Measurements from ENCODE around the gene ZRSR2.

The ZRSR2 gene

DNA sequence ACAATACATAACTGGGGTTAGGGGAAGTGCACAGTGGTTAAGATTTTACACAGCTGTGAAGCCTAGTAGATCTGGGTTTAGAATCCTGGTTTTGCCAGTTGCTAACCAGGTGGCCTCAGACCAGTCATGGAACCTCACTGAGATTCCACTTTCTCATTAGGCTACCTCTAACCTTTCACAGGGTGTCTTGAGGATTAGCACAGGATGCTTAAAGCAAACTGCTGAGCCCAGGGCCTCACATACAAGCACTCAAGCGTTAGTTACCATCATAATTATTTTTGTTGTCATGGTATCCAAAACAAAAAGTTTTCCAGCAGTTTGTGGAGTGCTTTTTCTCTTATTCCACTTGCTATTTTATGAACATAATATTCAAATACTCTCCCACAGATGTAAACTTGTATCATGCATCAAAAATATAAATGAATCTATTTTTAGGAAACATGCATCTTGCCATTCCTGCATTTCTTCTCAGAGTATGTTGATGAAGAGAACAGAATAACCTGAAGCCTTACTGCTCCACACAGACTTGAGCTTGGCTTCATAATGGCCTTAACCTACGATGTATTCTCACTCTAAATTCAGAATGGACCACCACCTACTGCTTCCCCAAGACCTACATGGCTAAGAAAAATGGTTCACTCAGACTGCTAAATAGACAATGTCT lies 51.7 kb downstream of the ZRSR2 start:
- TF ChIP-seq EP300 (IDR thresholded peaks at IDR 0.05; ENCODE audit: borderline replicate concordance) (no peak), ZBTB7A (IDR thresholded peaks at IDR 0.05; ENCODE audit: low read depth) (no peak), TEAD4 (IDR thresholded peaks at IDR 0.05) (no peak), NFIC (IDR thresholded peaks at IDR 0.05) (no peak), TCF12 (IDR thresholded peaks at IDR 0.05; ENCODE audit: low read depth) (no peak), RAD21 (IDR thresholded peaks at IDR 0.05; ENCODE audit: low read depth) (no peak)
- TF ChIP-seq, protein P1, sequence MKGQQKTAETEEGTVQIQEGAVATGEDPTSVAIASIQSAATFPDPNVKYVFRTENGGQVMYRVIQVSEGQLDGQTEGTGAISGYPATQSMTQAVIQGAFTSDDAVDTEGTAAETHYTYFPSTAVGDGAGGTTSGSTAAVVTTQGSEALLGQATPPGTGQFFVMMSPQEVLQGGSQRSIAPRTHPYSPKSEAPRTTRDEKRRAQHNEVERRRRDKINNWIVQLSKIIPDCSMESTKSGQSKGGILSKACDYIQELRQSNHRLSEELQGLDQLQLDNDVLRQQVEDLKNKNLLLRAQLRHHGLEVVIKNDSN (IDR thresholded peaks at IDR 0.05) = no peak
- TF ChIP-seq, protein P2, sequence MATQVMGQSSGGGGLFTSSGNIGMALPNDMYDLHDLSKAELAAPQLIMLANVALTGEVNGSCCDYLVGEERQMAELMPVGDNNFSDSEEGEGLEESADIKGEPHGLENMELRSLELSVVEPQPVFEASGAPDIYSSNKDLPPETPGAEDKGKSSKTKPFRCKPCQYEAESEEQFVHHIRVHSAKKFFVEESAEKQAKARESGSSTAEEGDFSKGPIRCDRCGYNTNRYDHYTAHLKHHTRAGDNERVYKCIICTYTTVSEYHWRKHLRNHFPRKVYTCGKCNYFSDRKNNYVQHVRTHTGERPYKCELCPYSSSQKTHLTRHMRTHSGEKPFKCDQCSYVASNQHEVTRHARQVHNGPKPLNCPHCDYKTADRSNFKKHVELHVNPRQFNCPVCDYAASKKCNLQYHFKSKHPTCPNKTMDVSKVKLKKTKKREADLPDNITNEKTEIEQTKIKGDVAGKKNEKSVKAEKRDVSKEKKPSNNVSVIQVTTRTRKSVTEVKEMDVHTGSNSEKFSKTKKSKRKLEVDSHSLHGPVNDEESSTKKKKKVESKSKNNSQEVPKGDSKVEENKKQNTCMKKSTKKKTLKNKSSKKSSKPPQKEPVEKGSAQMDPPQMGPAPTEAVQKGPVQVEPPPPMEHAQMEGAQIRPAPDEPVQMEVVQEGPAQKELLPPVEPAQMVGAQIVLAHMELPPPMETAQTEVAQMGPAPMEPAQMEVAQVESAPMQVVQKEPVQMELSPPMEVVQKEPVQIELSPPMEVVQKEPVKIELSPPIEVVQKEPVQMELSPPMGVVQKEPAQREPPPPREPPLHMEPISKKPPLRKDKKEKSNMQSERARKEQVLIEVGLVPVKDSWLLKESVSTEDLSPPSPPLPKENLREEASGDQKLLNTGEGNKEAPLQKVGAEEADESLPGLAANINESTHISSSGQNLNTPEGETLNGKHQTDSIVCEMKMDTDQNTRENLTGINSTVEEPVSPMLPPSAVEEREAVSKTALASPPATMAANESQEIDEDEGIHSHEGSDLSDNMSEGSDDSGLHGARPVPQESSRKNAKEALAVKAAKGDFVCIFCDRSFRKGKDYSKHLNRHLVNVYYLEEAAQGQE (IDR thresholded peaks at IDR 0.05; ENCODE audit: low read depth) = no peak
- TF ChIP-seq, protein P3, sequence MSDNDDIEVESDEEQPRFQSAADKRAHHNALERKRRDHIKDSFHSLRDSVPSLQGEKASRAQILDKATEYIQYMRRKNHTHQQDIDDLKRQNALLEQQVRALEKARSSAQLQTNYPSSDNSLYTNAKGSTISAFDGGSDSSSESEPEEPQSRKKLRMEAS (IDR thresholded peaks at IDR 0.05) = no peak

DNA sequence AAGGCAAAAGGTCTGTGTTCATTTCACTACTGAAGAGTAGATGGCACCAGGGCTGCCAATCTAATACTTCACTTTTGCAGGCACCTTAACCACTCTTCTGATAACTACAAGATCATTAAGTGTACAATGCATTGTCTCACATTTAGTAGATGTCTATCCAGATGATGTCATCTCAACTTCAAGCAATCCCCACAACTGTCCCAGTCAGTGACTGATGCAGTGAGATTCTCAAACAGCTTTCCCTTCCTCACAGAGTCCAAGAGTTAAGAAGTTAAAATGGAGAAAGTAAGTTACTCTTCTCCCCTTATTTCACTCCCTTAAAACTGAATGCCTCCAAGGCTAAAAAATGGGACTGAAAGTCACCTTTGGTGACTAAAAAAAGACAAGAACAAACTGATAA lies 53.7 kb downstream of the ZRSR2 start:
- TF ChIP-seq EP300 (IDR thresholded peaks at IDR 0.05; ENCODE audit: borderline replicate concordance) = no peak
- no peak for TF ChIP-seq EGR1 (IDR thresholded peaks at IDR 0.05)
- no peak for TF ChIP-seq TAF1 (IDR thresholded peaks at IDR 0.05; ENCODE audit: low read depth)
- TF ChIP-seq FOXM1 (IDR thresholded peaks at IDR 0.05; ENCODE audit: borderline replicate concordance, low read depth) = no peak
- TF ChIP-seq, protein P1 (IDR thresholded peaks at IDR 0.05) = no peak

DNA sequence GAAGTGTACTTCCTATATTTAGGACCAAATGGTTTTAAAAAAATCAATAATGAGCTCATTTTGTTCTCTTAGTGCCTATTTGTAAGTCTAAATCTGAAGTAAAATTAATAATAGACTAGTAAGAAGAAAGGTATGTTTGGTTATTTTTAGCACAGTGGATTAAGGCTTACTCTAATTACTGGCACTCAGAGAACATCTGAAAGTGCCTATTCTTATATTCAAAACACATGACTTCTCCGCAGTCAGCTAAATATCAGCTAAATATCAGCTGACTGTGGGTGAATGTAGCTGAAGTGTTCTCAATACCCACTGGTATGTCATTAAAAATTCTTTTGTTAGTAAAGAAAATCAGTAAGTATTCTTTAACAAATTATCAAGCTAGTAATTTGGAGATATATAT lies 58.3 kb downstream of the ZRSR2 start:
- TF ChIP-seq EP300 (IDR thresholded peaks at IDR 0.05; ENCODE audit: borderline replicate concordance) = no peak
- no peak for TF ChIP-seq CEBPB (IDR thresholded peaks at IDR 0.05)
- TF ChIP-seq, protein P1 (IDR thresholded peaks at IDR 0.05) = no peak
- TF ChIP-seq TEAD4 (IDR thresholded peaks at IDR 0.05) = no peak
- TF ChIP-seq NFIC (IDR thresholded peaks at IDR 0.05) = no peak

DNA sequence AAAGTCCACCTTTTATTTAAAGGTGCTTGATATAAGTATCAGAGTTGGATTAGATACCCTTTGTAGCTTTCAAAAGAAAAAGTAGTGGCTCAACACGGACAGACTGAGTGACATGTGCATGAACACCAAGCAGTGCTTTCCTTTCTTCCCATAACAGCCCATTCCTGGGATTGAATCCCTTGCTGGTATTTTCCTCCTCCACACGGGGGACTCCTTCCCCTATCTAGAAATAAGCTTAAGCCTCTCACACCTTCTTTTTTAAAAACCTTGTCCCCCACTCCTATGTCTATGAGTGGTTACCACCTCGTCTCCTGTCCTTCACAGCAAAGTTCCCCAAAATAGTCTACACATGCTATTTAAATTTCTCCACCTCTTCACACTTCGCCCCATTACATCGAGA lies 59.3 kb downstream of the ZRSR2 start:
- TF ChIP-seq EGR1 (IDR thresholded peaks at IDR 0.05) (no peak), TCF12 (IDR thresholded peaks at IDR 0.05; ENCODE audit: low read depth) (no peak), TAF1 (IDR thresholded peaks at IDR 0.05; ENCODE audit: low read depth) (no peak), RAD21 (IDR thresholded peaks at IDR 0.05; ENCODE audit: low read depth) (peak; percentile 14; the same call in 1 of the 2 replicates)

DNA sequence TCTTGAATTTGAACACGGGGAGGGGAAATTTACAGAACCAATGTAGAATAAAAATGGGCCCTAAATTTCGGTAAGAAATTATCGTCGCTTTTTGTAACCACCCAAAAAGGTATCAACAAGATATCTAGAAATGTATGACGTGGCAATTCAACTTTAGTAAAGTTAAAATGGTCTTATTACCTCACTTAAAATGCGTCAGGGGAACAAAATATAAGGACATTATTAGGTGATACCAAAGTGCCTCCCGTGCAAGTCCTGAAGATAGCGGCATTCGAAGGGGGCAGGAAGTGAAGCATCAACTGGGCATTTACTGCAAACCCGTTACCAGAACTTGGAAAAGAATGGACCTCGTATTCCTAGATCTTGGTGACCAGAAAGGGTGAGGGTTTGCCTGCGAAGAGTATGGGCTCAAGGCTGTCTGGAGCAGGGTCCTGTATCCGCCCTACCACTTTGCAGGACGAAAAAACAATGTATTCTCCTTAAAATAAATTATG lies 63.3 kb downstream of the ZRSR2 start:
- TF ChIP-seq TAF1 (IDR thresholded peaks at IDR 0.05; ENCODE audit: low read depth) = no peak
- TF ChIP-seq NFIC (IDR thresholded peaks at IDR 0.05) = no peak
- TF ChIP-seq TCF12 (IDR thresholded peaks at IDR 0.05; ENCODE audit: low read depth) = no peak
- no peak for TF ChIP-seq ZBTB7A (IDR thresholded peaks at IDR 0.05; ENCODE audit: low read depth)
- TF ChIP-seq TEAD4 (IDR thresholded peaks at IDR 0.05) = no peak
- no peak for TF ChIP-seq CEBPB (IDR thresholded peaks at IDR 0.05)
- TF ChIP-seq, protein P1 (IDR thresholded peaks at IDR 0.05) = no peak
- TF ChIP-seq YY1 (IDR thresholded peaks at IDR 0.05; ENCODE audit: low read depth) = no peak
- TF ChIP-seq CREB1 (IDR thresholded peaks at IDR 0.05; ENCODE audit: low read depth) = no peak
- TF ChIP-seq, protein P3 (IDR thresholded peaks at IDR 0.05) = no peak
- TF ChIP-seq, protein P2 (IDR thresholded peaks at IDR 0.05; ENCODE audit: low read depth) = no peak
- TF ChIP-seq RAD21 (IDR thresholded peaks at IDR 0.05; ENCODE audit: low read depth) = no peak
- no peak for TF ChIP-seq EGR1 (IDR thresholded peaks at IDR 0.05)
- no peak for TF ChIP-seq FOXM1 (IDR thresholded peaks at IDR 0.05; ENCODE audit: borderline replicate concordance, low read depth)
- TF ChIP-seq EP300 (IDR thresholded peaks at IDR 0.05; ENCODE audit: borderline replicate concordance) = no peak
